ENCODE results near the gene LRMDA.

Gene LRMDA

GRCh38 chr10:76558586-76558985, 1127.2 kb downstream of the LRMDA start:
- DNase-seq (ENCODE audit: low read depth) = no peak
- H3K4me3 ChIP-seq (ENCODE audit: low read depth, low read length) = no peak overlapping the region
- no peak for TF ChIP-seq CTCF (IDR thresholded peaks at IDR 0.05; ENCODE audit: insufficient read depth, low read depth, low read length, missing control alignments)

GRCh38 chr10:76558996-76559891, 1127.8 kb downstream of the LRMDA start:
- DNase-seq (ENCODE audit: low read depth) = no peak
- no peak for TF ChIP-seq CTCF (IDR thresholded peaks at IDR 0.05; ENCODE audit: insufficient read depth, low read depth, low read length, missing control alignments)
- H3K4me3 ChIP-seq (ENCODE audit: low read depth, low read length) = no peak overlapping the region

GRCh38 chr10:76559892-76560220, 1128.4 kb downstream of the LRMDA start:
- no peak for DNase-seq (ENCODE audit: low read depth)
- H3K4me3 ChIP-seq (ENCODE audit: low read depth, low read length) = no peak overlapping the region
- TF ChIP-seq CTCF (IDR thresholded peaks at IDR 0.05; ENCODE audit: insufficient read depth, low read depth, low read length, missing control alignments) = no peak

- no peak for DNase-seq (ENCODE audit: low read depth)
- no peak for TF ChIP-seq CTCF (IDR thresholded peaks at IDR 0.05; ENCODE audit: insufficient read depth, low read depth, low read length, missing control alignments)
- no peak overlapping the region for H3K4me3 ChIP-seq (ENCODE audit: low read depth, low read length)
Measured at GRCh38 chr10:76560338-76560737, 1128.9 kb downstream of the LRMDA start.

GRCh38 chr10:76563286-76563685, 1131.9 kb downstream of the LRMDA start:
- H3K4me3 ChIP-seq (ENCODE audit: low read depth, low read length) = no peak overlapping the region
- TF ChIP-seq CTCF (IDR thresholded peaks at IDR 0.05; ENCODE audit: insufficient read depth, low read depth, low read length, missing control alignments) = no peak
- DNase-seq (ENCODE audit: low read depth) = no peak

GRCh38 chr10:76572021-76572420, 1140.6 kb downstream of the LRMDA start:
- no peak for DNase-seq (ENCODE audit: low read depth)
- no peak for TF ChIP-seq CTCF (IDR thresholded peaks at IDR 0.05; ENCODE audit: insufficient read depth, low read depth, low read length, missing control alignments)
- no peak overlapping the region for H3K4me3 ChIP-seq (ENCODE audit: low read depth, low read length)
